GM04503 (cell line): ENCODE measurements around the gene RHOA.

ENCODE experiments used
- DNase-seq: peaks from one replicate; pipeline ENCODE4 v3.0.0-alpha.2; 2012; ENCODE audit warnings: low read depth

RHOA gene

DNA sequence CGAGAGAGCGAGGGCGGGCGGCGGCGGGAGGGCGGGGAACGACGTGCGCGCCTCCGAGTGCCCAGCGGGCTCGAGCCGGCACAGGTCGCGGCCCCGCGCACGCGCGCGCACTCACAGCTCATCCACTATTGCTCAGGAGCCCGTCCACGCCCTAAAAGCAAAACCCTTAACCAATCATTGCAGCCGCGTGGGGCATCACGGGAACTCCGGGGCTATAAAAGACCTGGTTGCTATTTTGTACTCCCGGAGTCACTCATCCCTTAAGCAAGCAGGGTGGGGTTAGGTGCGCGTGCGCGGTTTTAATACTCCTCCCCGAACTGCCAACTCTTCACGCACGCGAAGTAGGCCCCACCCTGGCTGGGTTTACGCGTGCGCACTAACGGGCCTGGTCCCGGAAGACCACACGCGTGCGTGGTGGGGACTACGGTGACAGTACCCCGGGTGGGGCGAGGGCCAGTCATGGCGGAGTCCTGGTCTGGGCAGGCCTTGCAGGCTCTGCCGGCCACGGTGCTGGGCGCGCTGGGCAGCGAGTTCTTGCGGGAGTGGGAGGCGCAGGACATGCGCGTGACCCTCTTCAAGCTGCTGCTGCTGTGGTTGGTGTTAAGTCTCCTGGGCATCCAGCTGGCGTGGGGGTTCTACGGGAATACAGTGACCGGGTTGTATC lies at the start of gene RHOA, which contains the start of gene TCTA:
RHOA (minus strand) TSS at position 9 of the 664 bp plus-strand sequence. CDS start 36,387 bp downstream, outside the sequence.
TCTA (plus strand) TSS at position 456 of the 664 bp plus-strand sequence; CDS start at position 460, 4 bp downstream.
- peak; percentile 99 for DNase-seq

DNA sequence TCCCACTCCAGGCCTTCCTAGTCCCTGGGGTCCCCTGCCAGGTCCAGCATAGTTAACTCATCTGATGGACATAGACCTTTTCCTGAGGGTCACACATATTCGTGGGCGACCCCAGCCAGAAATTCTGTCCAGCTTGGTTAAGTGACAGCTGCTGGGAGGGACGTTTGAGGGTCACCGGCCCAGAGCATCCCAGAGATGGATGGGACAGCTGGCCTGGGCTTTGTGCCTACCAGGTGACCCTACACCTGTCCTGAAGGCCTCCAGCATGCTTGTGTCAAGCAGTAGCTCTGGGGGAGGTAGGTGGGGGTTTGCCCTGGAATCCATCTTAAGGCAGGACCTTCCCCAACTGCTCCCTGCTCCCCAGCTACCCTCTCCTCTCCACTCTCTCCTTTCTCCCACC lies 49.2 kb upstream of the RHOA start:
- DNase-seq, result no peak

DNA sequence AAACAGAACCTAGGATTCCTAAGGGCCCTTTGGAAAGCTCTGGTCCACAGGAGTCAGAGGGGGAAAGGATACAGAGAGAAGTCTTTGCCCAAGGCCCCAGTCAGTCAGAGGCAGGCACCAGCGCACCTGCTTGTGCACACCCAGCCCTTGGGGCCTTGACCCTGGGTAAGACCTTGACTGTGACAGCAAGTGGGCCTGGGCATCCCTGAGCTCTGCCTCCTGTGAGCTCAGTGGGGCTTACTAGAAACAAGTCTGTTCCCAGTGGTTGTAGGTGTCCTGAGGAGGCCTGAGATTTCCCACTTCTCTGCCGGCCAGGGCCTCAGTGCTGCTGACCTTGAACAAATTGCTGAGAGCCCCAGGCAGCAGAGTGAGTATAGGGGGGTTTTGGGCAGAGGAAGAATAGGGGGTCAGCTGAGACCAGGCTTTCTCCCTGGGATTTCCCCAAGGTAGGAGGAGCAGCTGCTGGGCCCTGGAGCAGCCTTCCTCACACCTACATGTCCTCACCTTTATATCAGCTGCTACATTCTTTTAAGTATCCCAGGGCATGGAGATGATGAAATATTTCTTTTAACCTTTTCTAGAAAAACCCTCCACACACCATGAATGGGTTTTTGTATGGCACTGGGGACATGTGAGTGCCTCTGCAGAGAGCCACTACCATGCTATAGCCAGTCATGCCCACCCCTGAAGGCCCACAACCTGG lies 48.6 kb upstream of the RHOA start:
- no peak for DNase-seq

DNA sequence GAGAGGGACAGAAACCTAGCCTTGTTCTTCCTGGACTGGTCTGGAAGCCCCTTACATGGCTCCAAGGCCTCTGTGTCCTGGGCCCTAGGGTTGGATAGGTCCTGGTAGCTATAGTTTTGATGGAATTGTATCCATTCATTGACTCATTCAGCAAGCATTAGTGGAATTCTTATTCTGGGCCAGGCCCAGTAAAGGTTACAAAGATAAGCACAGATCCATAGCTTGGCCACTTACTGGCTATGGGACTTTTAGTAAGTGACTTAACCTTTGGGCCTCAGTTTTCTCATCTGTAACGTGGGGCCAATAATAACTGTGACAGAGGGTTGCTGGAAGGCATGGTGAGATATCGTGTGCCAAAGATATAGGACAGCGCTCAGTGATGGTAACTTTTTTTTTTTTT lies 44.7 kb upstream of the RHOA start:
- DNase-seq, result no peak

DNA sequence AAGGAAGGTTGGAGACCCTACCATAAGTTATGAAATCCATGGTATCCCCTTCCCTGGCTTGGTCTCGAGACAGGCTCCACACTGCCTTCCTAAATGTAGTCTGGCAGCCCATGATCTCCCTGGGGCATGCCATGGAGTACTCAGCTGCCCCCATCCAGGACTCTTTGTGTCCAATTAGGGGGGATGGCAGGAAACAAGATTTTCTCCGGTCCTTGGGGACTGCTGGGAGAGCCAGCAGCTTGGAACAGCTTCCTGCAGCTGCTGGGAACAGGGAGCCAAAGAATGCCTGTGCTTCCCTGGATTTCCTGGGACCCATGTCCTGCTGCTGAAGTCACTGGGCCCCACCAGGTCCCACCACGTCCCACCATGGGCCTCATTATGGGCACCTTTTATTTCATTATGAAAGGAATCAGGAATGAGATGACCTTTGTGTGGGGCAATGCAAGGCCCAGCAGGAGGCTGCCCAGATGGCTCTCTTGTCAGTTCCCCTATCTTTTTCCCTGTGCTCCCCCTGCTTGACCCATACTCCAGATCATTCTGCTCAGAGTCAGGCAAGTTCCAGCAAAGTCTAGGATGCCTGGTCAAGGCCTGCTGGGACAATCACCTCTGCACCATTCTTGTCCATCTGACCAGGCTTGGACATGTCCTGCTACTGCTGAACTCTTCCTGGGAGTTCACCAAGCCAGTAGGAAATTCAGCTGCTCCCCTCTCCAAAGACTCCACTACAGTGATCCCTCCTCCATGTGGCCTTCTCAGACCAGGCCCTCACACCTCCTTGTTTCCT lies 43.3 kb upstream of the RHOA start:
- DNase-seq, result no peak

DNA sequence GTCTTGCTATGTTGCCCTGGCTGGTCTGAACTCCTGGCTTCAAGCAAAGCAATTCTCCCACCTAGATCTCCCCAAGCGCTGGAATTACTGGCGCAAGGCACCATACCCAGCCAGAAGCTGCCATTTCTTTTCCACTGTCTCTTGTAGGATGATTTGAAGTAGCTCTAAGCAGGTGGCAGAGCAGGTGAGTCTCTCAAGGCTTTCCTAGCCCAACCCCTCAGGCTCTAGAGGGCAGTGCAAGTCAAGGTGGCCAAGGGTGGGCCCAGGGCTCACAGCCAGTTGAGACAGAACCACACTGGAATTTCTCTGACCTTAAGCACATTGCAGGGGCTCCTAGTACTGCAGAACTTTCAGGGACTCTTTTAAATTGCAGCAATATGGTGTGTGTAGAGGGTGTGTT lies 42.7 kb upstream of the RHOA start:
- DNase-seq, result no peak

DNA sequence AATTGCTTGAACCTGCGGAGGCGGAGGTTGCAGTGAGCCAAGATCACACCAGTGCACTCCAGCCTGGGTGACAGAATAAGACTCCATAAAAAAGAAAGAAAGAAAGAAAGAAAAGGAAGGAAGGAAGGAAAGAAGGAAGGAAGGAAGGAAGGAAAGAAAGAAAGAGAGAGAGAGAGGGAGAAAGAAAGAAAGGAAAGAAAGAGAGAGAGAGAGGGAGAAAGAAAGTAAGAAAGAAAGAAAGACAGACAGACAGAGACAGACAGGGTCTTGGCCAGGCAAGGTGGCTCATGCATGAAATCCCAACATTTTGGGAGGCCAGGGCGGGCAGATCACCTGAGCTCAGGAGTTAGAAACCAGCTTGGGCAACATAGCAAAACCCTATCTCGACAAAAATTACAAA lies 41.8 kb upstream of the RHOA start:
- DNase-seq, result no peak

DNA sequence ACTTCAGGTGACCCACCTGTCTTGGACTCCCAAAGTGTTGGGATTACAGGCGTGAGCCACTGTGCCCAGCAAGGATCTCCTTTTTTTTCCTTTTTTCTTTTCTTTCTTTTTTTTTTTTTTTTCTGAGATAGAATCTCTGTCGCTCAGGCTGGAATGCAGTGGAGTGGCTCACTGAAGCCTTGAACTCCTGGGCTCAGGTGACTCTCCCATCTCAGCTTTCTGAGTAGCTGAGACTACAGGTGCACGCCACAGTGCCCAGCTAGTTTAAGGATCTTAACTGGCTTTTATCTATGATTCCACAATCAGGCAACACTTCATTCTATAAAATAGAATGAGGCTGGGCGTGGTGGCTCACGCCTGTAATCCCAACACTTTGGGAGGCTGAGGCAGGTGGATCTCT lies 33.6 kb upstream of the RHOA start:
- DNase-seq, result no peak

DNA sequence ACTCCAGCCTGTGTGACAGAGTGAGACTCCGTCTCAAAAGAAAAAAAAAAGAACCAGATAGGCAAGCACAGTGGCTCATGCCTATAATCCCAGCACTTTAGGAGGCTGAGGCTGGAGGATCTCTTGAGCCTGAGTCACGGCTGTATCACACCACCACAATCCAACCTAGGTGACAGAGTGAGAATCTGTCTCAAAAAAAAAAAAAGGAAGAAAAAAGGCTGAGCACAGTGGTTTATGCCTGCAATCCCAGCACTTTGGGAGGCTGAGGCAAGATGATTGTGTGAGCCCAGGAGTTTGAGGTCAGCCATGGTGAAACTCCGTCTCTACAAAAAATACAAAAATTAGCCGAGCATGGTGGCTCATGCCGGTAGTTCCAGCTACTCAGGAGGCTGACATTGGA lies 23.0 kb upstream of the RHOA start:
- DNase-seq, result no peak

DNA sequence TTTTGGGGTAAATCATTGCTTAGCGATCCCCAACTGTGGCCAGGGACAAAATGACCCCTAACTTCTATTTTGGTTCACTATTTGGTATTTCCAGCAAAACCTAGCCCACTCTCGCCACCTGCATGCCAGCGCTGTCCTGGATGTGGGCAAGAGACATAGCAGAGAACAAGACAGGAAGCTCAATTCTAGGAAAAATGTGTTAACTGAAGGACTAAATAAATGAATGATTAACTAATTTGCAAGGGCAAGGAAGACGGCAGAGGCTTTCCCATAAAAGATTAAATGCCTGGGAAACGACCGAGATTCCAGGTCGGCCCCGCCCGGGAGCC lies 16.9 kb upstream of the RHOA start:
- no peak for DNase-seq

DNA sequence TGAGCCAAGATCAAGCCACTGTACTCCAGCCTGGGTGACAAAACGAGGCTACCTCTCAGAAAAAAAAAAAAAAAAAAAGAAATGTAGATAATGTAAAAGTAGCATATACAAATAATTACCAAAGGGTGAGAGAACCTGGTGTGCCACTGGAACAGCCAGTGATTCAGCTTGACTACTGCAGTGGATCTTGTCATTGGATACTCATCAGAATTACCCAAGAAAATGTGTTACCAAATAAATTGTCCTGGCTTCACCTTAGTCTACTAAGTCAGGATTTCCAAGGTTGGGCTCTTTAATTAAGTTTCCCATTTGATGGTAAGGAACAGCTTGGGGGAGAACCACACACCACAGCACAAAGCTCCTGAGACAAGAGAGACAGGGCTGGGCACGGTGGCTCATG lies 15.8 kb upstream of the RHOA start:
- DNase-seq, result no peak

DNA sequence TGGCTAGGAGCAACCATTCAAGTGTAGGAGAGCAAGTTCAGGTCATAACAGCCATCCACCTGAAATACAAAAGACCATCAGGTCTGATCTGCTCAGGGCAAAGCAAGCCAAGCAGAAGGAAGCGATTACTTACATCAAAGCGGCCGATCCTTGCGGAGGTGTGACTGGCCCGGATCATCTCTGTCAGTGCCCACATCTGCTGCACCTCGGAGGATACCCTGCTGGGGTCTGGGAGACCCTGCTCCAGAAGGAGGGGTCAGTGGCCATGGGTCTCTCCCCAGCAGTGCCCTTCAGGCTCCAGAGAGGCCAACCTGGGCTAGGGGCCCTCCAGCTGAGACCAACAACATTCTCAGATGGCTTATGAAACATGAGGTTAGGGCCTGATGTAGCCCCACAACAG lies 13.0 kb upstream of the RHOA start:
- DNase-seq, result no peak

DNA sequence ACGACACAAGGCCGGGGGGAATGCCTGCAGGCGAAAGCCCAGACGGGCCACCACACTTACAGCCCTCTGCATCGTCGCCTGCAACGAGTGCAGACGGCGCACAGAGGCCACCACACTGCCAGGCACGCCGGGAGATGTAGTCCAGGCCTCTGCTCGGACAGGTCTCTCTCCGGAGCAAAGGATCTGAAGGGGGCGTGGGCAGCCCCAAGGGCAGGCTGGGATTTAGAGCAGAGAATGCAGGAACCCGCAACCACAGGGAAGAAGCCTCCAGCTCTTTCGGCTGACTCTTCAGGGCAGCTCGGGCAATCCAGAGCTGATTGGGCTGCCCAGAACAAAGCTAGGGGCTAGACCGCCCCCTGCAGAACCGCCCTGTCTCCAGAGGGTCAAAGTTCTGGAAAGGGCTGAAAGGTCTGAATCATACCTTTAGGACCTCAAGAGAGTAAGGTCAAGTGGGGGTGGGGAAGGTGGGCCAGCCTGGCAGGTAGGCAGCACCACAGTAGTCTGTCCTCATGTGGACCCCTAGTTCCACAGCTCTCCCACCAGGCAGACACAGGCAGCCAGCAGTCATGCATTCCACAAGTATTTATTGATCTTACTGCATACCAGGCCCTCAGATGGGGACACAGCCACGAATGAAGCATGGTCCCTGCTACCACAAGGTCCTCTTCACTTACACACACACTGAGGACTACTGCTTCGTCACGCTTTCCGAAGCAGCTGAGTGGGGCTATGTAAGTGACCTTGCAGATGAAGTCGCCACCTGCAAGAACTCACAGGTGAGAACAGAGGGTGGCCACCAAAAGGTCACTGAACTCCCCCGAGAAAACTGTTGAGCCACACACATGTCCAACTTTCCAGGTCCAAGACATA lies 10.8 kb upstream of the RHOA start, which contains the start of gene AMT:
AMT (minus strand) TSS at position 95 of the 870 bp plus-strand sequence; CDS start at position 72, 23 bp downstream.
- DNase-seq, result no peak

DNA sequence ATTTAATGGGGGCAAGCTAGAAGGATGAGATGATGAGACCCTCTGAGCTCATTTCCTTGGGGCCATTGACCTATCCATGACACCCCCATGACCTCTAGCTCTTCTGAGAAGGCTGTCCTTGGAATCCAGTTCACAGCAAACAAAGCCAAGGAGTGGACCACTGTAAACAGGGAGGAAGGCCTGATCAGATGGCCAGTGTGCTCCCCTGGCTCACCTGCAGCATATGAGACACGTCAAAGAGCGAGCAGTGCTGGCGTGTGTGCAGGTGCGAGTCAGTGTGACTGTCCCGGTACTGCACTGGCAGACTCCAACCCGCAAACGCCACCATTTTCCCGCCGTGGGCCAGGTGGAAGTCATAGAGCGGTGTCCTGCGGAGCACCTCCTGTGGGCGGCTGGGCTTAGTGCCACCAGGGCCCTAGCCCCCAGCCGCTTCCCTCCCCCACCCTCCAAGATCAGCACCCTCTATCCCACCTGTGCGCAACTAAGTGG lies 10.2 kb upstream of the RHOA start:
- no peak for DNase-seq

DNA sequence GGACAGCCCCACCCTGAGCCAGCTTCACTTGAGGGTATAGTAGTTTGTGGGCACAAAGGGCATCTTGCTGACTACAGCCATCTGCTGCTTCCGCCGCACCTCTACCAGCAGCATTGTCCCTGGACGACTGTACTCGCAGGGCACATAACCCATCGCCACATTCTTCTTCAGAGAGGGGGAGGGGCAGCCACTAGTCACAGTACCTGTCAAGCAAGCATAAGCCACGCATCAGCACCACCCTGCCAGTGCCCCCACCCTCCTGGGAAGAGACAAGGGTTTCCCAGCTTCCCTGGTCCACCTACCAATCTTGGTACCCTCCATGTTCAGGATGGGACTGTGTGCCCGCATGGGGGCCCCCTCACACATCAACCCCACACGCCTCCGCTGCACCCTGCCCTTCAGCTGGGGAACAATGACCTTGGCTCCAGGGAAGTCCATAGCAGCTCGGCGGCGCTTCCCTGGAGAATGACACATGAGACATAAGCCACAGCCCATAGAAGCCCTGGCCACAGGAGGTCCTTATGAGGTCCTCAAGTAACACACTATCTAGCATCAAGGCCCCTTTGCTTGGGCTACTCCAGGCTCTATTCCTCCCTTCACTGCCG lies 5.8 kb upstream of the RHOA start:
- DNase-seq, result no peak

DNA sequence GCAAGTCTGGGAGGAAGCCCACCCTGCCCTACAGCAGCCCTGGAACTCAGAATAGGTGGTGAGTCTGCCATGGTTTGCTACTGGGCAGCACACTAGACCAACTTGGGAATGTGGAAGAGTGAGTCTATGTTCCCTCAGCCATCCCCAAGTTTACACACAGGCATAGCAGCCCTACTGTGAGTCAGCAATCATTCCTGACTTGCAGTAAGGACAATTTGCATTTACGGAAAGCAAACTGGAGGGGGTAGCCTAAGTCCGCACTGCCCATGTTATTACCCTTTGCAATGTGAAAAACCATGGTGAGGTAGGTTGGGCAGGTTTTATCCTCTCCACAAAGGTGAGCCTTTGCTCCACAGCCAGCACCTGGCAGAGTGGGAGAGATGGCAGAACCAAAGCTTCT lies 5.1 kb upstream of the RHOA start:
- DNase-seq, result no peak

DNA sequence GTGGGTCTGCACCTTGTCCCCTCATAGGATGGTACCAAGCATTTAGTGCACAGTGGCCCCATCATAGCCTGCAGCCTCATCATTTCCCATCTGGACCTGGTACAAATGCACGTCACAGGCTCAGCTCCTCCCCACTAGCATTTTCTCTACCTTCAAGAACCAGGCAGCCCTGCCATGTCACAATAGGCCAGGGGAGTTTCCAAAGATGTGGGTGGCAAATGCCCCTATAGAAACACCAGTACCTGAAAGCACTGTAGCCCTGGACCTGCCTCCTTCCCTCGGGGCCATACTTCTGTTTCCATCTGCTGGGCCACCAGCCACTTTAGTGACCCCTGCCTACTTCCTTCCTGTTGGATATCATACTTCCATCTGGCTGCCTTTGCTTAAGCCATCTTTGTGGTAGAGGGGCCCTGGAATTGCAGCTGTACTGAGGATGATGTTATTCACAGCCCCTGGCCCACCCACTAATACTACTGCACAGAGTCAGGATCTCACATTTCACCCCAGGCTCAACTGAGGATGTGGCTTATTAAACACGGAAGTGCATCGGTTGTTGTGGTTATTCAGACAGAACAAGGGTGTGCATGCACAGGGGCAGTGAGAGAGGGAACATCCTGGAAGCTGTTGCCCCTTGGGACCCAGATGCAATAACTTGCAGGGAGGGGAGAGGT lies 4.3 kb upstream of the RHOA start:
- DNase-seq, result no peak

DNA sequence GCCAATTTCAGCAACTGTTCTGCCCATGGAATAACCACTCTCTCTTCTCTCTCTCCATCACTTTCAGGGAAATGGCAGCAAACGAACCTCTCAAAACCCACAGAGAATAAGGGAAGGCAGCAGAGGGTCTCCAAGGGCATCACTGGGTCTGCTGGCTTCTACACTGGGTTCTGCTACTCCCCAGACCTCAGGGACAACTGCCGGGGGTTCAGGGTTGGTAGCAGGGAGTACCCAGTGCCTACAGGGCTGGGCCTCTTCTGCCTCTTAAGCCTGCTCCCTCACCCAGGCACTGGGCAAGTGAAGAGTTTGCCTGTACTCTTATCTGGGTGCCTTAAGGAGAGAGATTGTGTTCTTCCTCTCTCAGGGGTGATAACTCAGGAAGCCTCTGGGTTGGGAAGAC lies 3.0 kb upstream of the RHOA start:
- no peak for DNase-seq

DNA sequence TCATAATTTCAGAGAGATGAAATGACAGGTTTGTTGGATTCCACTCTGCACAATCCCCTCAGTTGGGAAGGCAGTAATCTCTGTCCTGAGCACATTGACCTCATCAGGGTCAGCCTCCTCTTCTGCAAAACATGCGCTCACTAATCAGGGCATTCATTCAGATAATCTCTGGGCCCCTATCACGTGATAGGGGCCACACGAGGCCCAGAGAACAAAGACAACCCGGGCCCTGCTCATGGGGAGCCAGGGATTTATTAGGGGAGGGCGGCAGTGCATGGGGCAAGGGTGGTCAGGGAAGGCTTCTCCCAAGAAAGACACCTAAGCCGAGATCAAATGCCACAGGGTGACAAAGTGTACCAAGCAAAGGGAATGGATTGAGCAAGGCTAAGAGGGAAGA lies 1.6 kb upstream of the RHOA start:
- DNase-seq, result no peak

DNA sequence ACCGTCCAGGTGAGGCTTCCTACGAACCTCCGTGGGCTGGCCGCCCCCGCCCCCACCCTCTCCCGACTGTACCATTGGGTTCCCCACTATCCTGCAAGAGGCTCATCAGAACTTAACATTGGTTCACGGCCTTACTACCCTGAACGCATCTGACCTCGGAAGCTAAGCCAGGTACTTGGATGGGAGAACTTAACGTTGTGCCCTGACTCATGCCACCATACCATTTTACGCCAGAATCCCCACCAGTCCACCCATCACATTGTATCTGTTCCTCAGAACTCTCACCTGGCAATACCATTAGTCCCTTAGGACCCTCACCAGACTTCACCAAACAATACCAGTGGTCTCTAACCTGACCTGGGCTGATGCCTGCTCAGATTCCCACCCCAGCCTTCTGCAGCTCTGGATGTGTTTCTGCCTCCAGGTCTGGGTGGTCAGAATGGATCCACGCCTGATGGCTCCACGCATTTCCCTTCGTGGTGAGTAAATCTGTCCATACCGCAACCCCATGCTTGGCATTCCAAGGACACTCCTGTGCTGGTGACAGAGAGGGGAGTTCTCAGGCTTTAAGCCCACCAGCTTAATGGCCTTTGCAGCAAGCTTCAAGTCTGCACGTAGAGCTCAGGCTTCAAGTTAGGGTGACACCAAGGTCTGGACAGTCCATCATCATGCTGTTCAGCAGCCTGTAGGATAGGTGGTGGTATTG lies 1.0 kb upstream of the RHOA start:
- DNase-seq, result no peak
